ENCODE results near the gene PTS. TPM values are rescaled to one million over a fixed set of nuclear protein-coding genes. Genes with fewer than 3 reads are reported as not detected.

The PTS gene
- total and polyA plus RNA-seq, 8 donors, result 7.0 to 41.5 (median 12.4) TPM

DNA sequence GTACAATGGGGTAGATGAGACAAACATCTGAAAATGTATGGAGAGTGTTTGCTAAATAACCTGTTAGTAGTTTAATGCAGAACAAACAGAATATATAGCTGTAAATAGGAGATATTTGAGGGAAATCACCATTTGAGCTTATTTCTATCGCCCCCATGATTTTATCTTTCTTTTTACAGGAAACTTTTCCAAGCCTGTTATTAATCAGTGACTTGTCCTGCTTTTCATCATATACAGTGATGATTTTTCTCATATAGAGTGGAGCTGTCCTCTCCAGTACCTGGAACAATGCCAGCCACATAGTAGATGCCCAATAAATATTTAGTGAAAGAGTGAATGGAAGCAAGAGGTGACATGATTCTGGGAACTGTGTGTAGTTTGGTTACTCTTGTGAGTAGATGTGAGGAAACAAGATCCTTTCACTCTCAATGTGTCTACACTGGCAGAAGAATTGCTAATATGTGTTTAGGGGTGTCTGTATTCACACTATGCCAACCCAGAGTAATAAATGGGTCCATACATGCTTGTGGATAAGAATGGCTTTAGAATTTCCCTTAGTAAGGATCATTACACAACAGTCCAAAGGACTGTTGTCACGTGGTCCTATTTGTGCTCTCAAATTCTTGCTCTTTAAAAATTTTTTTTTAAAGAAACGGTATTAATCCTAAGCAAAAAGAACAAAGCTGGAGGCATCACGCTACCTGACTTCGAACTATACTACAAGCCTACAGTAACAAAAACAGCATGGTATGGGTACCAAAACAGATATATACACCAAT is 2.3 kb upstream of the PTS start:
- no peak for DNase-seq
- H3K9me3 ChIP-seq, result no peaks in the 10 kb centered on the region
- no peaks in the 10 kb centered on the region for H3K36me3 ChIP-seq
- H3K27ac ChIP-seq, result no peak overlapping the region
- no peak for ATAC-seq
- TF ChIP-seq, protein P1, sequence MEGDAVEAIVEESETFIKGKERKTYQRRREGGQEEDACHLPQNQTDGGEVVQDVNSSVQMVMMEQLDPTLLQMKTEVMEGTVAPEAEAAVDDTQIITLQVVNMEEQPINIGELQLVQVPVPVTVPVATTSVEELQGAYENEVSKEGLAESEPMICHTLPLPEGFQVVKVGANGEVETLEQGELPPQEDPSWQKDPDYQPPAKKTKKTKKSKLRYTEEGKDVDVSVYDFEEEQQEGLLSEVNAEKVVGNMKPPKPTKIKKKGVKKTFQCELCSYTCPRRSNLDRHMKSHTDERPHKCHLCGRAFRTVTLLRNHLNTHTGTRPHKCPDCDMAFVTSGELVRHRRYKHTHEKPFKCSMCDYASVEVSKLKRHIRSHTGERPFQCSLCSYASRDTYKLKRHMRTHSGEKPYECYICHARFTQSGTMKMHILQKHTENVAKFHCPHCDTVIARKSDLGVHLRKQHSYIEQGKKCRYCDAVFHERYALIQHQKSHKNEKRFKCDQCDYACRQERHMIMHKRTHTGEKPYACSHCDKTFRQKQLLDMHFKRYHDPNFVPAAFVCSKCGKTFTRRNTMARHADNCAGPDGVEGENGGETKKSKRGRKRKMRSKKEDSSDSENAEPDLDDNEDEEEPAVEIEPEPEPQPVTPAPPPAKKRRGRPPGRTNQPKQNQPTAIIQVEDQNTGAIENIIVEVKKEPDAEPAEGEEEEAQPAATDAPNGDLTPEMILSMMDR (IDR thresholded peaks at IDR 0.05), result no peak
- no peaks in the 10 kb centered on the region for H3K27me3 ChIP-seq
- intact Hi-C loops (cut with DNase I), result no loop called here
- WGBS, 2 donors, result 76 to 81% methylated on average over 5 of the region's 5 CpGs
- H3K4me3 ChIP-seq, result no peak overlapping the region
- H3K4me1 ChIP-seq, result peaks cover 0 to 14% (median 6%) of the 10 kb centered on the region in 3 donors
- no peak for FAIRE-seq

DNA sequence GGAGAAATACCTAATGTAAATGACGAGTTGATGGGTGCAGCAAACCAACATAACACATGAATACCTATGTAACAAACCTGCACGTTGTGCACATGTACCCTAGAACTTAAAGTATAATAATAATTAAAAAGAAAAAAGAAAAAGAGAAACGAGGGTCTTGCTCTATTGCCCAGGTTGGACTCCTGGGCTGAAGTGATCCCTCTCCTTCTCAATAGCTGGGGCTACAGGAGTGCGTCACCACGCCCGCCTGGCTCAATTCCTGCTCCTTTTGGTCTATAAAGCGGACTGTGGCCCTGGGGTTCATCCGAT is 521 bp upstream of the PTS start:
- Histone ChIP-seq H3K4me1 (peaks cover 0 to 14% (median 6%) of the 10 kb centered on the region in 3 donors), H3K4me3 (peak overlapping the region; percentile 76 to 92 (median 84)), H3K27ac (peak overlapping the region; percentile 88 to 96 (median 92)), H3K9me3 (no peaks in the 10 kb centered on the region), H3K36me3 (peaks cover 0 to 9% (median 0%) of the 10 kb centered on the region in 3 donors), H3K27me3 (no peaks in the 10 kb centered on the region)
- DNase-seq, result no peak
- no peak for ATAC-seq
- TF ChIP-seq, protein P1 (IDR thresholded peaks at IDR 0.05), result no peak
- intact Hi-C loops (cut with DNase I), result no loop called here
- 36 to 54% methylated on average over 8 of the region's 8 CpGs for WGBS, 2 donors
- FAIRE-seq, result no peak

DNA sequence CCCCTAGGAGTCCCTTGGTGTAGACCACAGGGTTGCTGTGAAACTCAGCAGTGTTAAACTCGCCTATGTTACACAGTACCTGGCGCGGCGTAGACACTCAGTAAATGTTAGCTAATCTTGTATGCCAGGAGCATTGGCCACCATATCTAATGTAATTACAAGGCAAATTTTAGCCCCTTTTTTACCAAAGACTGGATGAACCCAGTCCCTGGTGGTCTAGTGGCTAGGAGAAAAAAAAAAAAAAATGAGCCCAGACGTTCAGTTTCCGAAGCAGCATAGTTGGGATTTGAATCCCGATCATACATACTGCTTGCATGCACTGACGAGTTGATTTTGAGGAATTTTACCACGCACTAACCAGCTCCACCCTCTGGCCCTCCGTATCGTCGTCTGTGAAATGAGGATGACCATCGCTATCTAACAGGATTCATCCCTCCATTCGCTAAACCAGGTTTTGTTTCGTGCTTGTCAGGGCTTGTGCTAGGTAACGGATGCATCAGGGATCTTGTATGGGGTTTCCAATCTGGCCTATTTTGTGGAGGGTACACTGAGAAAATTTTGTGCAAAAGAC is 688 bp downstream of the PTS start:
- H3K36me3 ChIP-seq, result peaks cover 0 to 9% (median 0%) of the 10 kb centered on the region in 3 donors
- intact Hi-C loops (cut with DNase I), result no loop called here
- peak overlapping the region; percentile 76 to 92 (median 84) for H3K4me3 ChIP-seq
- ATAC-seq (peak; percentile 49 to 64 (median 58)), DNase-seq (no peak), FAIRE-seq (no peak)
- H3K27ac ChIP-seq, result peak overlapping the region; percentile 88 to 96 (median 92)
- no peaks in the 10 kb centered on the region for H3K9me3 ChIP-seq
- no peaks in the 10 kb centered on the region for H3K27me3 ChIP-seq
- 7% methylated on average over 16 of the region's 16 CpGs for WGBS, 2 donors
- H3K4me1 ChIP-seq, result peaks cover 0 to 14% (median 6%) of the 10 kb centered on the region in 3 donors
- TF ChIP-seq, protein P1 (IDR thresholded peaks at IDR 0.05), result no peak

- TF ChIP-seq, protein P1 (IDR thresholded peaks at IDR 0.05), result no peak
- H3K27ac ChIP-seq, result no peak overlapping the region
- no peak for DNase-seq
- H3K27me3 ChIP-seq, result no peaks in the 10 kb centered on the region
- H3K4me3 ChIP-seq, result peak overlapping the region in 2 of 4 donors; percentile 83 to 92
- 94% methylated on average over 4 of the region's 4 CpGs for WGBS, 2 donors
- FAIRE-seq, result no peak
- ATAC-seq, result no peak
- H3K4me1 ChIP-seq, result peaks cover 0 to 14% (median 6%) of the 10 kb centered on the region in 3 donors
- H3K36me3 ChIP-seq, result peaks cover 0 to 9% (median 0%) of the 10 kb centered on the region in 3 donors
- no peaks in the 10 kb centered on the region for H3K9me3 ChIP-seq
- intact Hi-C loops (cut with DNase I), result no loop called here
Measured at GRCh38 chr11:112227471-112227870, 1.2 kb downstream of the PTS start.

DNA sequence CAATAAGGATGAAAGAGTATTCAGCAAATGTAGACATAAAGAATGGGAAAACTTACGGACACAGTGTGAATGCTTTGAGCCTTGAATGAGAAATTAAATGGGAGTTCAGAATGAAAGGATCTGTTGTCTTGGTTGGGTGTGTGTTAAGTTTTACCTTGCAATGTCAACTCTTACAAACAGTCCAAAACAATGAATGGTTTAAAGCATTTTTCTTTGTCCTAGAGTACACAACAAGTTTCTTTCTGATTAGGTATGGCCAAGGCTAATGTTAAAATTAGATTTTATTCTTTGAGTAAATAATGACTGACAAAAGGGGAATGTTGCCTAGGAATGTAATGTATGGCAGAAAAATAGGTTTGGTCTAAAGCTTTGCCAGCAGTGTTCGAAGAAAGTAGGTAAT is 2.5 kb downstream of the PTS start:
- TF ChIP-seq, protein P1 (IDR thresholded peaks at IDR 0.05), result no peak
- ATAC-seq, result no peak
- Histone ChIP-seq H3K27me3 (no peaks in the 10 kb centered on the region), H3K9me3 (no peaks in the 10 kb centered on the region), H3K36me3 (peaks cover 0 to 9% (median 0%) of the 10 kb centered on the region in 3 donors), H3K27ac (no peak overlapping the region), H3K4me1 (peaks cover 0 to 14% (median 6%) of the 10 kb centered on the region in 3 donors), H3K4me3 (no peak overlapping the region)
- no peak for DNase-seq
- 88 to 94% methylated on average over 2 of the region's 2 CpGs for WGBS, 2 donors
- FAIRE-seq, result no peak
- intact Hi-C loops (cut with DNase I), result no loop called here

All from pancreas (tissue), 10 donors.